Measurements from ENCODE around the gene LRRK1. TPM values are rescaled to one million over a fixed set of nuclear protein-coding genes. Genes with fewer than 3 reads are reported as not detected.

The LRRK1 gene
- total and polyA plus RNA-seq, 2 donors (not counting 1 experiment from before 2014, with no cell fraction given), result 19.8 to 53.0 TPM

DNA sequence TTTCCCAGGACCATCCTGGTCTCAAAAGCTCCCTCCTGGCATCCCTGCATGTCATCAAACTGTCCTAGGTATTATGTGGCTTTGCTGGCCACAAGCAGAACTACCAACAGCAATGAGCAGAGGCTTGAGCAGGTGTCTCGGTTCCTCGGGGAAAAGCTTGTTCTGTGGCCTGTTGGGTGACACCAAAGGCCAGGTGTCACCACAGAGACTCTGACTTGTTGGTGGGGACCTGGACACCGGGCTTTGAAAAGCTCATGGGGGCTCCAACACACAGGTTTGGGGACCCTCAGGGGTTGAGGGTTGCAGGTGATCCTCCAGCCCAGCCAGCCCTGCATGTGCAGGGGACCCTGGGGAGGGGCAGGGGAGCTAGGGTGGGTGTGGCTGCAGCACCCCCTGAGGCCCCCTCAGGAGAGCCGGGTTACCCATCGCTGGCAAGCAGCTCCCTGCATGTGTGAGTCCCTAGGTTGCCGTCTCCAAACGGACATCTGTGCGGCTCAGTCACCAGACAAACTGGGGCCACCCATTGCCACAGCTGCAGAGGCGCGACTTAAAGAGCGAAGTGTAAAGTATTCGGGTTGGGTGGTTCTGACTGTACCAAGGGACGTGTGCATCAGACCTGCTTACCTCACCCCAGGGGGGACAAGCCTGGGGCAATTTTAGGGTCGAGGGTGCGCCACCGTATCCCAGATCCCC, 192.6 kb downstream of the LRRK1 start:
- H3K4me3 Mint-ChIP-seq, result no peak overlapping the region
- POLR2A ChIA-PET, result no interaction called here
- no peaks in the 10 kb centered on the region for H3K36me3 ChIP-seq (replicated peaks in 1 of 2; ENCODE audit: control extremely low read depth in 1 of 2, control insufficient read depth in 1 of 2, extremely low read depth in 1 of 2, insufficient read depth in 2 of 2, low read length in 1 of 2)
- peaks cover 5 to 8% of the 10 kb centered on the region in 2 donors for H3K4me1 ChIP-seq (ENCODE audit: control insufficient read depth in 2 of 2, insufficient read depth in 2 of 2, low read length in 2 of 2)
- TF ChIP-seq, protein P1, sequence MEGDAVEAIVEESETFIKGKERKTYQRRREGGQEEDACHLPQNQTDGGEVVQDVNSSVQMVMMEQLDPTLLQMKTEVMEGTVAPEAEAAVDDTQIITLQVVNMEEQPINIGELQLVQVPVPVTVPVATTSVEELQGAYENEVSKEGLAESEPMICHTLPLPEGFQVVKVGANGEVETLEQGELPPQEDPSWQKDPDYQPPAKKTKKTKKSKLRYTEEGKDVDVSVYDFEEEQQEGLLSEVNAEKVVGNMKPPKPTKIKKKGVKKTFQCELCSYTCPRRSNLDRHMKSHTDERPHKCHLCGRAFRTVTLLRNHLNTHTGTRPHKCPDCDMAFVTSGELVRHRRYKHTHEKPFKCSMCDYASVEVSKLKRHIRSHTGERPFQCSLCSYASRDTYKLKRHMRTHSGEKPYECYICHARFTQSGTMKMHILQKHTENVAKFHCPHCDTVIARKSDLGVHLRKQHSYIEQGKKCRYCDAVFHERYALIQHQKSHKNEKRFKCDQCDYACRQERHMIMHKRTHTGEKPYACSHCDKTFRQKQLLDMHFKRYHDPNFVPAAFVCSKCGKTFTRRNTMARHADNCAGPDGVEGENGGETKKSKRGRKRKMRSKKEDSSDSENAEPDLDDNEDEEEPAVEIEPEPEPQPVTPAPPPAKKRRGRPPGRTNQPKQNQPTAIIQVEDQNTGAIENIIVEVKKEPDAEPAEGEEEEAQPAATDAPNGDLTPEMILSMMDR (IDR thresholded peaks at IDR 0.05), result no peak
- no peak for TF ChIP-seq EZH2 (IDR thresholded peaks at IDR 0.05; ENCODE audit: borderline replicate concordance, insufficient read depth, low read depth, low read length, poor library complexity, severe bottlenecking)
- H3K27me3 ChIP-seq (replicated peaks in 1 of 4; ENCODE audit: control extremely low read depth in 1 of 4, control insufficient read depth in 3 of 4, insufficient read depth in 4 of 4, low read length in 3 of 4), result peaks cover 0 to 6% (median 2%) of the 10 kb centered on the region in 4 experiments
- 70% methylated on average over 14 of the region's 16 CpGs for WGBS (ENCODE audit: insufficient coverage)
- H2AFZ ChIP-seq (ENCODE audit: insufficient read depth, low read depth, low read length, poor library complexity, severe bottlenecking), result no peak overlapping the region
- H3K27ac ChIP-seq (ENCODE audit: low read length in 2 of 2), result no peak overlapping the region
- H3K27ac Mint-ChIP-seq, result no peak overlapping the region
- H3K9ac ChIP-seq (ENCODE audit: low read length), result no peak overlapping the region
- peaks cover 0 to 13% (median 0%) of the 10 kb centered on the region in 3 donors for H3K9me3 ChIP-seq (ENCODE audit: control extremely low read depth in 1 of 3, control insufficient read depth in 2 of 3, insufficient read depth in 1 of 3, low read length in 2 of 3)
- H3K4me3 ChIP-seq (ENCODE audit: control extremely low read depth in 1 of 5, extremely low read depth in 1 of 5, insufficient read depth in 1 of 5, low read depth in 2 of 5, low read length in 4 of 5), result no peak overlapping the region
- no peak overlapping the region for H3K4me2 ChIP-seq (replicated peaks; ENCODE audit: low read depth, low read length, poor library complexity, severe bottlenecking)
- intact Hi-C loops (cut with micrococcal nuclease), result no loop called here
- no peaks in the 10 kb centered on the region for H3K9me3 Mint-ChIP-seq (ENCODE audit: insufficient read depth)
- H3K79me2 ChIP-seq (ENCODE audit: control insufficient read depth, insufficient read depth, low read length), result no peaks in the 10 kb centered on the region
- ATAC-seq (ENCODE audit: low read depth) (no peak), DNase-seq (no peak)
- H4K20me1 ChIP-seq (ENCODE audit: control insufficient read depth, insufficient read depth, low read length, poor library complexity, severe bottlenecking), result no peaks in the 10 kb centered on the region
- H3K4me1 Mint-ChIP-seq, result peaks cover 5% of the 10 kb centered on the region
- no peaks in the 10 kb centered on the region for H3K27me3 Mint-ChIP-seq
- CTCF ChIA-PET, result interaction anchor here (1.2 kb wide), 1 partner anchor 10 kb away, joined by 3 read pairs; no protein-coding TSS in a partner anchor

DNA sequence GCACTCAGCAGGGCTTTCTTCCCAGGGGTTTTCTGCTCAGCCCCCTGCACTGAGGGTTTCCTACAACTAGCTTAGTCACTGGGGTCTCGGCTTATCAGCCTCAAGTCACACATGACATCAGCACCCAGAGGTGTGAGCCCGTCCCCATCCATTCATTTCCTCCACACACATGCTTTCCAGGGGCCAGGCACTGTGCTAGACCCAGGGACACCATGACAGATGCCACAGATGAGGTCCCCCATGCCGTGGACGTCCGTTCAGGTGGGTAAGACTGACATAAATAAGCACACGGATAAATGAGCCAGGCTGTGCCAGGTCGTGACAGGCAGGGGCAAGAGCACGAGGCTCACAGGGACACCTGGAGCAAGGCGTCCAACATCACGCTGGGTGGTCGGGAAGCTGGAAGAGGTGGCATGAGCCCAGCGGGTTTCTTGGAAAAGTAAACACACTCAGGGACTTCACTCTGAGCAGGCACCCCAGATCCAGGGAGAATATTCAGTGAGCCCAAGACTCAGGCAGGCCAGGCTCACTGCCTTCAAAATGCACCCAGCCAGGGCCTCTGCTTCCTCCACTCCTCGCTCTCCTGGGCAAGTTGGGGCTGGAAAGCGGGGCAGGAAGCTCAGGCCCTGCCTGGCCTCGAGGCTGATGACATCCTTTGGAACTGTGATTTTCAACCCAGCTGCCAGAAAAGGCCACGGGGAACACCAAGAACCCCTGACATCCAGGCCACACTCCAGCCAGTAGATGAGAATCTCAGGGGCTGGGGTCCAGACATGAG, 193.4 kb downstream of the LRRK1 start:
- Mint-ChIP-seq H3K4me1 (peaks cover 5% of the 10 kb centered on the region), H3K27ac (no peak overlapping the region), H3K9me3 (ENCODE audit: insufficient read depth) (no peaks in the 10 kb centered on the region), H3K4me3 (no peak overlapping the region), H3K27me3 (no peaks in the 10 kb centered on the region)
- H2AFZ ChIP-seq (ENCODE audit: insufficient read depth, low read depth, low read length, poor library complexity, severe bottlenecking), result no peak overlapping the region
- intact Hi-C loops (cut with micrococcal nuclease), result no loop called here
- H3K4me2 ChIP-seq (replicated peaks; ENCODE audit: low read depth, low read length, poor library complexity, severe bottlenecking), result no peak overlapping the region
- H3K9ac ChIP-seq (ENCODE audit: low read length), result no peak overlapping the region
- H3K9me3 ChIP-seq (ENCODE audit: control extremely low read depth in 1 of 3, control insufficient read depth in 2 of 3, insufficient read depth in 1 of 3, low read length in 2 of 3), result peaks cover 0 to 13% (median 0%) of the 10 kb centered on the region in 3 donors
- H3K27me3 ChIP-seq (replicated peaks in 1 of 4; ENCODE audit: control extremely low read depth in 1 of 4, control insufficient read depth in 3 of 4, insufficient read depth in 4 of 4, low read length in 3 of 4), result peaks cover 0 to 6% (median 2%) of the 10 kb centered on the region in 4 experiments
- POLR2A ChIA-PET, result no interaction called here
- H3K36me3 ChIP-seq (replicated peaks in 1 of 2; ENCODE audit: control extremely low read depth in 1 of 2, control insufficient read depth in 1 of 2, extremely low read depth in 1 of 2, insufficient read depth in 2 of 2, low read length in 1 of 2), result no peaks in the 10 kb centered on the region
- no peaks in the 10 kb centered on the region for H3K79me2 ChIP-seq (ENCODE audit: control insufficient read depth, insufficient read depth, low read length)
- ATAC-seq (ENCODE audit: low read depth) (no peak), DNase-seq (no peak)
- WGBS (ENCODE audit: insufficient coverage), result 84% methylated on average over 16 of the region's 16 CpGs
- peaks cover 5 to 8% of the 10 kb centered on the region in 2 donors for H3K4me1 ChIP-seq (ENCODE audit: control insufficient read depth in 2 of 2, insufficient read depth in 2 of 2, low read length in 2 of 2)
- TF ChIP-seq, protein P1 (IDR thresholded peaks at IDR 0.05), result no peak
- TF ChIP-seq EZH2 (IDR thresholded peaks at IDR 0.05; ENCODE audit: borderline replicate concordance, insufficient read depth, low read depth, low read length, poor library complexity, severe bottlenecking), result no peak
- CTCF ChIA-PET, result interaction anchor here (1.2 kb wide), 1 partner anchor 9 kb away, joined by 3 read pairs; no protein-coding TSS in a partner anchor
- H4K20me1 ChIP-seq (ENCODE audit: control insufficient read depth, insufficient read depth, low read length, poor library complexity, severe bottlenecking), result no peaks in the 10 kb centered on the region
- no peak overlapping the region for H3K4me3 ChIP-seq (ENCODE audit: control extremely low read depth in 1 of 5, extremely low read depth in 1 of 5, insufficient read depth in 1 of 5, low read depth in 2 of 5, low read length in 4 of 5)
- no peak overlapping the region for H3K27ac ChIP-seq (ENCODE audit: low read length in 2 of 2)
